ENCODE measurements around the gene BABAM2. TPM values are rescaled to one million over a fixed set of nuclear protein-coding genes. Genes with fewer than 3 reads are reported as not detected.

Gene BABAM2
- total RNA-seq, 4 donors from 2014 or later: 35.0 to 70.5 (median 51.5) TPM

DNA sequence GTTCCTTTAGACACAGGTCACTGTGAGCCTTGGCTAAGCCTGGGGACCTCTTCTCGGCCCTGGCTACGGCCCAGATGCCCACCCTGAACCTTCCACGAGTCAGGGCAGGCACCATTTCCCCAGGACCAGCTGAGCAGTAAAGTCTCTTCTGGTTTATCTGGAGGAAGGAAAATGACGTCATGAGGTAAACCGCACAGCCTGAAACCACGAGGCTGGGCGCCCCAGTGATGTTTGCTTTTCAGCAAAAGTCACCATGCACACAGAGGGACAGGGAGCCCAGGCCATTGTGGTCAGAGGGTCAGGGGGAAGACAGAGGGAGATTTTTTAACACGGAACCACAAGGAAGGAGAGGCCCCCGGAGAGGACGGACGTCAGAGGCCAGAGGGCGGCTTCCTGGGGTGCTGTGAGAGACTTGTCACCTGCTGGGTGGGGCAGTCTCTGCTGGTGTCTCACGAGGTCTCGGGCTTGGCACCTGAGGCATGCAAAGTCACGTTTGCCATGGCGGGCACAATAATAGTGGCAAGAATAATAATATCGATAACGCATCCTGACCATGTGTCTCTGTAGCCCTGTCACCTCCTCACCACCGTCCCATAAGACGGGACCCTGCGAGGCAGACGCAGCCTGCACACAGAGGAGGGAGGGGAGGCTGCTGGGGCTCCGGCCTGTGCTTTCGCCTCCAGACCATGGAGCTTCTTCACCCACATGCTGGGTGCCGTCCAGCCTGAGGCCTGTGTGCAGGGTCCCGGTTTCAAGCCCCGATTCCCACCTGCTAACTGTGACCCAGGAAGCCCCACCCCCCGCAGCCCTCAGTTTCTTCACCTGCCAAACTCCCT, 468.9 kb downstream of the BABAM2 start:
- H3K9me3 ChIP-seq: no peaks in the 10 kb centered on the region

DNA sequence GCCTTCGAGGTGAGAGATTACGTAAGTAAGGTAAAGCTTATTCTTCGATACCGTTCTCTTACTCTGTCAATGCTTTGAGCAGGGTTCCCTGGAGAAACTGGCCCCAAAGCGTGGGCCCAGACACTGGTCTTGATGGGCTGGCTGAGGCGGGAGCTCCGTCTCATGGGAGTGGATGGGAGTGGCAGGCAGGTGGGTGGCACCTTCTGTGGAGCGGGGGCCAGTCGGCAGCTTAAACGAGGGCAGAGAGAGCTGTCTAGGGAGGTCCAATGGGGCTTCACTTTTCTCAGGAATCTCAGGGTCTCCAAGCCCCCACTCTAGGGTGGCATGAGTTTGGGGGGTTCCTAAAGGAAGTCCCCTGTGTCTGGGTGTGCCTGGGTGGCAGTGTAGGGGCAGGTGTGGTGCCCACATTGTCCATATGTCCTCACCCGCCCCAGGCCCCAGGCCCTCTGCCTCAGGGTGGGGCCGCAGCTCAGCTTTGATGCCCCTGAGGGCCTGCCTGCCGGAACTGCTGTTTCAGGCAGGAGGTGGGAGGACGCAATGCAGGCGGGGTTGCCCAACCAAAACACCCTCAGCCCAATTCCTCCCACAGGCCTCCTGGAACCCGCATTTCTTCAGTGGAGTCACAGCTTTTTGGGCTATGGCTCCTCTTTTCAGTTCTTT, 469.7 kb downstream of the BABAM2 start:
- peaks cover 3 to 41% (median 23%) of the 10 kb centered on the region in 4 donors for H3K4me1 ChIP-seq
- no peaks in the 10 kb centered on the region for H3K36me3 ChIP-seq
- DNase-seq: no peak
- peak overlapping the region in 2 of 4 donors; percentile 6 to 41 for H3K27ac ChIP-seq
- no peaks in the 10 kb centered on the region for H3K9me3 ChIP-seq
- H3K27me3 ChIP-seq: no peaks in the 10 kb centered on the region
- no peak overlapping the region for H3K4me3 ChIP-seq
- TF ChIP-seq POLR2A (IDR thresholded peaks at IDR 0.05): no peak
- TF ChIP-seq, protein P1, sequence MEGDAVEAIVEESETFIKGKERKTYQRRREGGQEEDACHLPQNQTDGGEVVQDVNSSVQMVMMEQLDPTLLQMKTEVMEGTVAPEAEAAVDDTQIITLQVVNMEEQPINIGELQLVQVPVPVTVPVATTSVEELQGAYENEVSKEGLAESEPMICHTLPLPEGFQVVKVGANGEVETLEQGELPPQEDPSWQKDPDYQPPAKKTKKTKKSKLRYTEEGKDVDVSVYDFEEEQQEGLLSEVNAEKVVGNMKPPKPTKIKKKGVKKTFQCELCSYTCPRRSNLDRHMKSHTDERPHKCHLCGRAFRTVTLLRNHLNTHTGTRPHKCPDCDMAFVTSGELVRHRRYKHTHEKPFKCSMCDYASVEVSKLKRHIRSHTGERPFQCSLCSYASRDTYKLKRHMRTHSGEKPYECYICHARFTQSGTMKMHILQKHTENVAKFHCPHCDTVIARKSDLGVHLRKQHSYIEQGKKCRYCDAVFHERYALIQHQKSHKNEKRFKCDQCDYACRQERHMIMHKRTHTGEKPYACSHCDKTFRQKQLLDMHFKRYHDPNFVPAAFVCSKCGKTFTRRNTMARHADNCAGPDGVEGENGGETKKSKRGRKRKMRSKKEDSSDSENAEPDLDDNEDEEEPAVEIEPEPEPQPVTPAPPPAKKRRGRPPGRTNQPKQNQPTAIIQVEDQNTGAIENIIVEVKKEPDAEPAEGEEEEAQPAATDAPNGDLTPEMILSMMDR (IDR thresholded peaks at IDR 0.05): no peak

More for the DNA sequence above, 468.9 kb downstream of the BABAM2 start:
- Histone ChIP-seq H3K27me3 (no peaks in the 10 kb centered on the region), H3K36me3 (no peaks in the 10 kb centered on the region), H3K4me1 (peaks cover 3 to 40% (median 23%) of the 10 kb centered on the region in 4 donors), H3K27ac (peak overlapping the region; percentile 27 to 43 (median 34)), H3K4me3 (peak overlapping the region in 1 of 4 donors; percentile 18)
- peak; percentile 58 to 89 (median 78) for DNase-seq
- TF ChIP-seq, protein P1 (IDR thresholded peaks at IDR 0.05): no peak
- TF ChIP-seq POLR2A (IDR thresholded peaks at IDR 0.05): peak in 1 of 2 donors; percentile 24

DNA sequence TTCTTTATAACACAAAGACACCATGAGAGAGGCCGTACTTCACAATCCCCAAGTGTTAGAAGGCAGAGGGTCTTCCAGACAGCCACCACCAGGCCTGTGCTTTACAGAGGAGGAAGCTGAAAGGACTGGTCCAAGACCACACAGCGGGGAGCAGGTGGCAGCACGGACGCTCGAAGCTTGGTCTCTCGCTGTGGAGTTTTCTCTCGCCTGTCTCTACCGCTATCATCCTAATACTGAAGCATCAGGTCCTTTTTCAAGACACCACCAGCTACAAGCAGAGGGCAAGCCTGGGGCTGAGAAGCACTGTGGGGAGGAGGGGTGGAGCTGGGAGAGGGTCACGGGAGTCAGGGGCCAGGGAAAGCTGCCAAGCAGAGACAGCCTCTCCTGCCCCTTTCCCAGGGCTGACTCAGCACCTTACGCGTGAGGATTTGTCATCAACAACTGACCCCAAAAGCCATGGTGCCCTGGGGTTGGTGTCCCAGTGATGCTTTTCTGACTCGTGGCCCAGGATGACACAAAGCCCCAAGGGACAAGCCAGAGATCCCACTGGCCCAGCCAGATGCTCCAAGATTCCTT, 470.3 kb downstream of the BABAM2 start:
- H3K27ac ChIP-seq: no peak overlapping the region
- peaks cover 3 to 41% (median 24%) of the 10 kb centered on the region in 4 donors for H3K4me1 ChIP-seq
- no peak overlapping the region for H3K4me3 ChIP-seq
- no peaks in the 10 kb centered on the region for H3K9me3 ChIP-seq
- H3K36me3 ChIP-seq: no peaks in the 10 kb centered on the region
- TF ChIP-seq POLR2A (IDR thresholded peaks at IDR 0.05): no peak
- TF ChIP-seq, protein P1 (IDR thresholded peaks at IDR 0.05): no peak
- DNase-seq: no peak
- no peaks in the 10 kb centered on the region for H3K27me3 ChIP-seq

DNA sequence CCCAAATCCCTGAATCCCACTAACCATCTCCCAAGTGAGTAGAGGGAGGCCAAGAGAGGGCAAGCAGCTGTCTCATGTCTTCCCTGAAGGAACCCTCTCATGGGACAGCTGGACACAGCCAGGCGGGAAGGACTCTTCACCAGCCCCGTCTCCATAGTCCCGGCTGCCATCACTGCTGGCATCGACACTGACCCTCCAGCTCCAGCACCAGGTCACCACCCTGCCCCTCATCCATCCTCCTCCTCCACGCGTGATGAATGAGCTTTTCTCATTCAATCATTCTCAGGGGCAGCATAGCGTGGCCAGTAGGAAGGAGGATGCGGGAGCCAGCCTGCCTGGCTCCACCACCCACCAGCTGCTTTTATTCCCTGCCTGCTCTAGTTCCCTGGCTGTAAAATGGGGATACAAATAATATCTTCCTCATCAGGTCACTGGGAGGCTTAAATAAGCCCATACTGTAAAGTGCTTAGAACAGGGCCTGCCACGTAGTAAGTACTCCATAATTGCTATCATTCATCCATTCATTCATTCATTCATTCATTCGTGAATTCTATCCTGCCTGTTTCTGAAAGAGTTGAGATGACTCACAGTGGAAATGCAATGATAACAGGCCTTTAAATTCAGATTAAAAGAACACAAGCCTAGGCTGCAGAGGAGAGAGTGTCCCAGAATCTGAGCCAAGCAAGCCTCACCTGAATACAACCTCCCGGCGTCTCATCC, 471.6 kb downstream of the BABAM2 start:
- H3K36me3 ChIP-seq: no peaks in the 10 kb centered on the region
- H3K27ac ChIP-seq: no peak overlapping the region
- no peaks in the 10 kb centered on the region for H3K27me3 ChIP-seq
- DNase-seq: no peak
- TF ChIP-seq, protein P1 (IDR thresholded peaks at IDR 0.05): no peak
- TF ChIP-seq POLR2A (IDR thresholded peaks at IDR 0.05): no peak
- no peaks in the 10 kb centered on the region for H3K9me3 ChIP-seq
- H3K4me3 ChIP-seq: no peak overlapping the region
- H3K4me1 ChIP-seq: peaks cover 3 to 41% (median 24%) of the 10 kb centered on the region in 4 donors

DNA sequence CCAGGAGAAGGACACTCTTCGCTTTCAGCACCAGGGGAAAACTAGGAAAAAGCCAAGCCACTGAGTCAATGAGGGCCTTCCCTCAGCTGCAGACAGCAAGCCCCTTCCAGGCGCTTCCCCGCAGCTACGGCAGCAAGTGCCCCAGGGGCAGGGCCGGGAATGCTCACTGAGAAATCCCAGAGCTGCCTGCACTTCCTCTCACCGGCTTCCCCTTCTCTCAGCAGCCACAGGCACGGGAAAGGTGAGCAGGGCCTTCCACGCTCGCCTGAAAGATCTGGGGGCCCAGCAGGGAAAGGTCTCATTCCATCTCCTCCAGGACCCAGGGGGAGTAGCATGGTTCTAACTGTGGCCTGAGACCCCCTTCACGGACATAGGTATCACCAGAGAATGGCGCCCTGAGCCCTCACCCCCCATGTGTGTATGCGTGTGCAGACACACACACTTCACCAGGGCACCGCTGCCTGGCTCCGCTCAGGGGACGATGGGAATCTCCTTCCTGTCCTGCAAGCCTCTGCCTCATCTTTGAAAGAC, 472.5 kb downstream of the BABAM2 start:
- Histone ChIP-seq H3K36me3 (no peaks in the 10 kb centered on the region), H3K4me3 (no peak overlapping the region), H3K27me3 (no peaks in the 10 kb centered on the region), H3K4me1 (peaks cover 3 to 50% (median 26%) of the 10 kb centered on the region in 4 donors), H3K27ac (no peak overlapping the region), H3K9me3 (no peaks in the 10 kb centered on the region)
- TF ChIP-seq, protein P1 (IDR thresholded peaks at IDR 0.05): no peak
- TF ChIP-seq POLR2A (IDR thresholded peaks at IDR 0.05): no peak
- DNase-seq: no peak

Measured in Peyer's patch (tissue), 4 donors.